Uterus (tissue), 4 donors: Measurements from ENCODE around the gene LRRTM3. TPM values are rescaled to one million over a fixed set of nuclear protein-coding genes. Genes with fewer than 3 reads are reported as not detected.

Experiments
- DNase-seq, 2 donors: peaks; one replicate each; pipeline ENCODE4 v3.0.0-alpha.2; 2019 to 2020
- H3K27ac ChIP-seq, 2 donors: fragments of 200-600 bp; sonication (generic); 1 replicate in 1 of 2; 2 replicates in 1 of 2; pipeline ENCODE4 v1.5.1; 2016 to 2018
- H3K27me3 ChIP-seq, 2 donors: fragments of 200-600 bp; sonication (generic); one replicate each; pipeline ENCODE4 v1.5.1; 2018 to 2019; ENCODE audit warnings: control low read depth in 1 of 2
- H3K36me3 ChIP-seq, 2 donors: fragments of 200-600 bp; sonication (generic); one replicate each; pipeline ENCODE4 v1.5.1; 2019; ENCODE audit warnings: control low read depth in 1 of 2
- H3K4me1 ChIP-seq, 2 donors: fragments of 200-600 bp; sonication (generic); one replicate each; pipeline ENCODE4 v1.5.1; 2018 to 2019; ENCODE audit warnings: control low read depth in 1 of 2
- H3K4me3 ChIP-seq, 2 donors: fragments of 200-600 bp; sonication (generic); 1 replicate in 1 of 2; 2 replicates in 1 of 2; pipeline ENCODE4 v1.5.1; 2018 to 2019; ENCODE audit warnings: mild to moderate bottlenecking in 1 of 2
- H3K9me3 ChIP-seq, 2 donors: fragments of 200-600 bp; sonication (generic); one replicate each; pipeline ENCODE4 v1.5.1; 2019; ENCODE audit warnings: control low read depth in 1 of 2
- CTCF ChIP-seq, 4 experiments: fragments of 200-600 bp in 2 of 4; fragments of 450-650 bp in 2 of 4; sonication (generic) in 2 of 4; IDR thresholded peaks; one replicate each; pipeline ENCODE4 v1.5.1; 2016 to 2019; ENCODE audit warnings: antibody characterized with exemption in 4 of 4, mild to moderate bottlenecking in 2 of 4, moderate library complexity in 1 of 4
- POLR2A ChIP-seq, 2 donors: fragments of 450-650 bp; IDR thresholded peaks; one replicate each; pipeline ENCODE4 v1.6.1; 2016; ENCODE audit warnings: antibody characterized with exemption in 2 of 2, mild to moderate bottlenecking in 1 of 2, moderate library complexity in 1 of 2
- intact Hi-C: fragments of 100-400 bp; cut with DNase I; formaldehyde crosslinking; loops from one replicate; pipeline ENCODE4 v1.15.1; 2023; ENCODE audit warnings: low total_unique reads
- total RNA-seq, 4 donors: library from RNA; depleted of rRNA in 3 of 4; stranded (reverse); fragments of >200 nt in 3 of 4; gene quantifications; one replicate each; pipeline versions ENCODE4 v1.1.0 to v1.2.4, GENCODE V29; 2014 to 2023
- donor health status: DM: yes; HTN: yes; CAD: no.

The LRRTM3 gene
- total RNA-seq, 4 donors from 2014 or later, result 0.40 to 1.9 TPM; not detected in 2

GRCh38 chr10:67098461-67098860, 172.6 kb downstream of the LRRTM3 start:
- no peak for TF ChIP-seq POLR2A (IDR thresholded peaks at IDR 0.05)
- no peak for TF ChIP-seq CTCF (IDR thresholded peaks at IDR 0.05)
- intact Hi-C loops, result no loop called here
- Histone ChIP-seq H3K27ac (no peak overlapping the region), H3K4me1 (no peaks in the 10 kb centered on the region), H3K27me3 (no peaks in the 10 kb centered on the region), H3K36me3 (no peaks in the 10 kb centered on the region), H3K4me3 (no peak overlapping the region), H3K9me3 (no peaks in the 10 kb centered on the region)
- no peak for DNase-seq

GRCh38 chr10:67100951-67101350, 175.1 kb downstream of the LRRTM3 start:
- H3K9me3 ChIP-seq, result no peaks in the 10 kb centered on the region
- H3K36me3 ChIP-seq, result peaks cover 0 to 2% of the 10 kb centered on the region in 2 donors
- H3K4me1 ChIP-seq, result no peaks in the 10 kb centered on the region
- no peaks in the 10 kb centered on the region for H3K27me3 ChIP-seq
- no peak overlapping the region for H3K27ac ChIP-seq
- no peak overlapping the region for H3K4me3 ChIP-seq
- no peak for DNase-seq
- TF ChIP-seq CTCF (IDR thresholded peaks at IDR 0.05), result no peak
- TF ChIP-seq POLR2A (IDR thresholded peaks at IDR 0.05), result no peak
- intact Hi-C loops, result no loop called here

GRCh38 chr10:67107670-67108069, 181.8 kb downstream of the LRRTM3 start:
- Histone ChIP-seq H3K27ac (no peak overlapping the region), H3K4me3 (no peak overlapping the region), H3K36me3 (peaks cover 0 to 2% of the 10 kb centered on the region in 2 donors), H3K4me1 (no peaks in the 10 kb centered on the region), H3K9me3 (no peaks in the 10 kb centered on the region), H3K27me3 (no peaks in the 10 kb centered on the region)
- no peak for DNase-seq
- intact Hi-C loops, result no loop called here
- TF ChIP-seq POLR2A (IDR thresholded peaks at IDR 0.05), result no peak
- TF ChIP-seq CTCF (IDR thresholded peaks at IDR 0.05), result no peak

GRCh38 chr10:67110286-67110685, 184.4 kb downstream of the LRRTM3 start:
- H3K27ac ChIP-seq, result no peak overlapping the region
- H3K36me3 ChIP-seq, result peaks cover 0 to under 1% of the 10 kb centered on the region in 2 donors
- no peaks in the 10 kb centered on the region for H3K4me1 ChIP-seq
- intact Hi-C loops, result no loop called here
- H3K27me3 ChIP-seq, result no peaks in the 10 kb centered on the region
- no peak for DNase-seq
- no peak overlapping the region for H3K4me3 ChIP-seq
- H3K9me3 ChIP-seq, result no peaks in the 10 kb centered on the region
- TF ChIP-seq CTCF (IDR thresholded peaks at IDR 0.05), result no peak
- no peak for TF ChIP-seq POLR2A (IDR thresholded peaks at IDR 0.05)

- intact Hi-C loops, result no loop called here
- Histone ChIP-seq H3K4me1 (no peaks in the 10 kb centered on the region), H3K27me3 (no peaks in the 10 kb centered on the region), H3K36me3 (no peaks in the 10 kb centered on the region), H3K4me3 (no peak overlapping the region), H3K9me3 (no peaks in the 10 kb centered on the region), H3K27ac (no peak overlapping the region)
- no peak for DNase-seq
- TF ChIP-seq CTCF (IDR thresholded peaks at IDR 0.05) (no peak), POLR2A (IDR thresholded peaks at IDR 0.05) (no peak)
These were observed 186.9 kb downstream of the LRRTM3 start for GRCh38 chr10:67112765-67113164.
